GM04504 (cell line): ENCODE results near the gene CRYBA2.

Experiments
- DNase-seq: peaks from one replicate; pipeline ENCODE4 v3.0.0-alpha.2; 2012; ENCODE audit warnings: low read depth

CRYBA2 gene

GRCh38 chr2:218956039-218956438, 37.2 kb downstream of the CRYBA2 start:
- no peak for DNase-seq

- no peak for DNase-seq
Measured at GRCh38 chr2:218954541-218955300, 38.5 kb downstream of the CRYBA2 start.

GRCh38 chr2:218953366-218953954, 39.8 kb downstream of the CRYBA2 start:
- DNase-seq, result no peak

GRCh38 chr2:218952160-218952559, 41.1 kb downstream of the CRYBA2 start:
- no peak for DNase-seq

GRCh38 chr2:218946621-218947020, 46.6 kb downstream of the CRYBA2 start:
- no peak for DNase-seq

- no peak for DNase-seq
Measured at GRCh38 chr2:218944759-218945404, 48.3 kb downstream of the CRYBA2 start.
